ENCODE data around the gene ELP4. TPM values are rescaled to one million over a fixed set of nuclear protein-coding genes. Genes with fewer than 3 reads are reported as not detected.

ELP4 gene
- total RNA-seq, 1 experiment from 2014 or later = 15.2 TPM

GRCh38 chr11:31699066-31699465, 189.5 kb downstream of the ELP4 start:
- Histone ChIP-seq H2BK5ac (ENCODE audit: insufficient read length, low read length) (no peak overlapping the region), H4K91ac (ENCODE audit: insufficient read length, low read depth, low read length) (no peak overlapping the region), H4K5ac (ENCODE audit: insufficient read length, low read depth, low read length) (no peak overlapping the region), H4K8ac (replicated peaks; ENCODE audit: insufficient read length, low read depth, low read length) (no peak overlapping the region), H2AFZ (ENCODE audit: low read length) (no peak overlapping the region), H3K79me2 (ENCODE audit: insufficient read depth, low read length) (no peaks in the 10 kb centered on the region), H3K4me2 (ENCODE audit: insufficient read depth, insufficient read length, low read length) (no peak overlapping the region), H3K18ac (ENCODE audit: insufficient read length, low read depth, low read length) (no peak overlapping the region), H3K23me2 (ENCODE audit: insufficient read length, low read depth, low read length, poor library complexity, severe bottlenecking) (no peaks in the 10 kb centered on the region), H3K9ac (ENCODE audit: extremely low read depth, insufficient read length, low read length) (no peak overlapping the region), H3K14ac (ENCODE audit: insufficient read depth, low read length) (no peak overlapping the region), H3K56ac (ENCODE audit: insufficient read length, low read depth, low read length) (no peak overlapping the region), H3K27me3 (ENCODE audit: insufficient read depth, low read length) (no peaks in the 10 kb centered on the region), H3T11ph (ENCODE audit: low read length) (no peak overlapping the region), H3K23ac (ENCODE audit: insufficient read length, low read depth, low read length) (no peak overlapping the region), H3K4me1 (ENCODE audit: insufficient read depth, low read length) (no peaks in the 10 kb centered on the region), H2BK12ac (ENCODE audit: insufficient read length, low read depth, low read length) (no peak overlapping the region), H4K20me1 (ENCODE audit: control insufficient read depth, insufficient read depth, insufficient read length) (no peaks in the 10 kb centered on the region), H3K79me1 (ENCODE audit: insufficient read depth, low read depth, low read length, poor library complexity, severe bottlenecking) (no peaks in the 10 kb centered on the region), H2BK15ac (ENCODE audit: low read depth, low read length) (no peak overlapping the region), H3K9me3 (ENCODE audit: control insufficient read depth, low read depth, low read length) (no peaks in the 10 kb centered on the region), H3K4ac (ENCODE audit: low read depth, low read length) (no peak overlapping the region), H2BK20ac (ENCODE audit: low read depth, low read length, poor library complexity, severe bottlenecking) (no peak overlapping the region), H2AK5ac (ENCODE audit: insufficient read length, low read length) (no peak overlapping the region), H3K27ac (ENCODE audit: insufficient read length, low read depth, low read length) (no peak overlapping the region), H2BK120ac (ENCODE audit: low read depth, low read length, poor library complexity, severe bottlenecking) (no peak overlapping the region)
- no peak overlapping the region for H3K4me3 Mint-ChIP-seq
- H3K4me1 Mint-ChIP-seq = no peaks in the 10 kb centered on the region; a peak in 1 of 4 replicates
- H3K9me3 Mint-ChIP-seq = no peaks in the 10 kb centered on the region; a peak in 1 of 5 replicates
- no peak for TF ChIP-seq CTCF (conservative IDR thresholded peaks at IDR 0.05)
- H3K27me3 Mint-ChIP-seq (ENCODE audit: low read depth) = no peaks in the 10 kb centered on the region
- no peak overlapping the region for H3K27ac Mint-ChIP-seq
- no peak for DNase-seq
- H3K36me3 Mint-ChIP-seq (ENCODE audit: insufficient read depth in 1 of 3, low read depth in 3 of 3) = no peaks in the 10 kb centered on the region
- WGBS (ENCODE audit: extremely low coverage, insufficient read length, low lambda C conversion rate) = no CpG with 5 or more reads among the region's 1 CpG

All from H9 (cell line).